HG03097 (cell line): ENCODE results near the gene GPC5.
"Not testable (repeated sequence)": the region's sequence is repeated elsewhere in the genome, so short reads cannot be mapped to it uniquely, and the experiment has no call there.

Source experiments
- ATAC-seq: cut with Tn5 transposase; IDR thresholded peaks from one replicate; pipeline ENCODE4 v1.9.1; 2021; ENCODE audit not compliant: unreplicated experiment, low FRiP score

Gene GPC5

DNA sequence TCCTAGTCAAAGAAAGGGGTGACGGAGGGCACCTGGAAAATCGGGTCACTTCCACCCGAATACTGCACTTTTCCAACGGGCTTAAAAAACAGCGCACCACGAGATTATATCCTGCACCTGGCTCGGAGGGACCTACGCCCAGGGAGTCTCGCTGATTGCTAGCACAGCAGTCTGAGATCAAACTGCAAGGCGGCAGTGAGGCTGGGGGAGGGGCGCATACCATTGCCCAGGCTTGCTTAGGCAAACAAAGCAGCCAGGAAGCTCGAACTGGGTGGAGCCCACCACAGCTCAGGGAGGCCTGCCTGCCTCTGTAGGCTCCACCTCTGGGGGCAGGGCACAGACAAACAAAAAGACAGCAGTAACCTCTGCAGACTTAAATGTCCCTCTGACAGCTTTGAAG is 1354.3 kb downstream of the GPC5 start:
- not testable (repeated sequence) for ATAC-seq

DNA sequence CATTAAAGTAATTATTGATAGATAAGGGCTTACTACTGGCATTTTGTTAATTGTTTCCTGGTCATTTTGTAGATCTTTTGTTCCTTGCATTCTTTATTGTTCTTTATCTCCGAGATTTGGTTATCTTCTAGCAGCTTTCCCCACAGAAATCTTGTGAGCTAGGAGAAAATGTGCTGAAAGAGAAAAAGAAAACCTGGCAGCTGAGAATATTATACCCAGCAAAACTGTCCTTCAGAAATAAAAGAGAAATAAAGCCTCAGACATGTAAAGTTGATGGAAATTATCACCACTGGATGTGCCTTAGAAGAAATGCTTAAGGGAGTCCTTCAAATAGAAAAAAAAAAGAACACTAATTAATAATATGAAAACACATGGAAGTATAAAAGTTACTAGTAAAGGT is 1363.3 kb downstream of the GPC5 start:
- ATAC-seq = no peak

DNA sequence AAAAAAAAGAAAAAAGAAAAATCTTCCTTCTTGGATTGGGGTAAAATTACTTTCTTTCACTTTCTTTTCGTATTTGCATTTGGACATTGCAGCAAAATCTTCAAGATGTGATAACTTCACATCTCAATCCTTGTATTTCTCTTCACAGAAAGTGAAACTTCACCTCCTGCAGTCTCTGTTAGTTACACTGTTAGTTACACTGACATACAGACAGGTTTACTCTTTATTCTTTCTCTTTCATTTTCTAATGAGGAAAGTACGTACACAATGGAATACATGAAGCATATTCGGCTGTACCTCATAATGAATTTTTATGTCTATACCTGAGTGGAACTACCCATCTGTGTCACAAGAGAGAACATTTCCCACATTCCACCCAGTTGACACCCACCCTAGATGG is 1369.0 kb downstream of the GPC5 start:
- ATAC-seq = no peak

DNA sequence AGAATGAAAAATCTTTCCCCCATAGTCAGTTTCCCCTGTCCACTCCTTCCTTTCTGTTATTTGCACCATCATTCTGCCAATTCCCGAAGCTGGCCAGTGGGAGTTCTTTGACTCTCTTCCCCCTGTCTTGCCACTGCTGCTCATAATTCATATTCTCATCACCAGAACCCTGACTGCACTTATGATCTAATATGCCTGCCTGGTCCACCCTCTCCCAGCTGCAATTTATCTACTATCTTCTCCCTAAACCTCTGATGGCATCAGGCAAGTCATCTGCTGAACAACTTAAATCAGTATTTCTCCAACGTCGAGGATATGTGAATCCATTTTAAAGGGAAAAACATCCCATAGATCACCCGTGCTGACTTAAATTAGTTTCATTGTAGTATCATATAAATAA is 1370.2 kb downstream of the GPC5 start:
- no peak for ATAC-seq

DNA sequence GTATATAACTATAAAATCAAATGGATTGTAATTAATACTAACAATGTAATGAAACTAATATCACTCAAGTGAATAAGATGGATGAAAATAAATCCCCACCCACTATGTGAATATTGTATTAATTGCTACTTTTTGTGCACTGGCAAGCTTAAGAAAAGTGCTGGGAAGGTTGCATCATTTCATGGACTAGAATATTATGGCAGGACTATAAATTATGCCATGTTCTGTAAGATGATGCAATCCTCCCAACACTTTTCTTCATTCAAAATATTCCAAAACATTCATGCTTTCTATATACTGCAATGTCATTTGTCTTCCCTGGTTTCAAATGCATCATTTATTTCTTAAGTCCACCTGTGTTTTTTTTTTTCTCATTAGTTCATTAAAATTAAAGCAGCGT is 1370.6 kb downstream of the GPC5 start:
- no peak for ATAC-seq

DNA sequence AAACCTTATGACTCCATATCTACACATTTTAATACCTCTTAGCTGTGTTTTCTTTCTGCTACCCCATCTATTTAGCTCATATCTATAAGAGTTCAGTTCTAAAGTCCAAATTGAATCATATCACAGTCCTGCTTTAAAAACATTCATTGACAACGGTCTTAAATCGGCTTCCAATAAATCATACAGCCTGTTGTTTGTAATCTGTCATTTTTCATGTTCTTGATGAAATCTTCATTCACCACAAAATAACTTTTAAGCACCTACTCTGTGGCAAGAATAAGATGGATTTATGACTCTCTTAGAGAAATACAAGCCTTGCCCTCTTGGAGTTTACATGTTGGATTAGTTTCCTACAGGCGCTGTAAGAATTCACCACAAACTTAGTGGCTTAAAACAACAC is 1377.2 kb downstream of the GPC5 start:
- no peak for ATAC-seq

DNA sequence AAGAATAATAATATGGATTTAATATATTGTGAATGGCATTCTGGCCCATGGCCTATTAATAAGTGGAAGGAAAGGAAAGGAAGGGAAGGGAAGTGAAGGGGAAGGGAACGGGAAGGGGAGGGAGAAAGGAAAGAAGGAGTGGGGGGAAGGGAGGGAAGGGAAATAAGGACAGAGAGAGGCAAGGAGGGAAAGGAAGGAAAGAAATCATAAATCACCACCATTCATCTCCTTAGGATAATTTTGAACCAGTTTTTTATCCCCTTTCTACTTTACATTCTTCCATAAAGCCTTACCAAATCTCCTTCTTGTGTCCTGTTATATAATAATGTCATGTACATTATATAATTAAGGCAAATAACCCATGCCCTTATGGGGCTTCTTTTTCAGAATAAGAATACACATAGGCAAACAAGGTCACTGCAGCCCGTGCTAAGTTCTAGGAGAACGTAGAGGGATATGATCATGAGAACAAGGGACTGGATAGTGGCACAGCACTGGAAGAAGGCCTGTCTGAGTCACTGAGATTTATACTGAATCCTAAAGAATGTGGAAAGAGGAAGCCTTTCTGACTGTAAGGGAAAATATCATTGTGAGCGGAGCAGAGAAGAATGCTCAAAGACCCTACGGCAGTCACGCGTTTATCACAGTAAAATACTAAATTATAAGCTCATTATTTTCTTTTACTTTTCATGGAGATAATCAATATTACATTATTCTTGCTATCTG is 1383.7 kb downstream of the GPC5 start:
- ATAC-seq = no peak

DNA sequence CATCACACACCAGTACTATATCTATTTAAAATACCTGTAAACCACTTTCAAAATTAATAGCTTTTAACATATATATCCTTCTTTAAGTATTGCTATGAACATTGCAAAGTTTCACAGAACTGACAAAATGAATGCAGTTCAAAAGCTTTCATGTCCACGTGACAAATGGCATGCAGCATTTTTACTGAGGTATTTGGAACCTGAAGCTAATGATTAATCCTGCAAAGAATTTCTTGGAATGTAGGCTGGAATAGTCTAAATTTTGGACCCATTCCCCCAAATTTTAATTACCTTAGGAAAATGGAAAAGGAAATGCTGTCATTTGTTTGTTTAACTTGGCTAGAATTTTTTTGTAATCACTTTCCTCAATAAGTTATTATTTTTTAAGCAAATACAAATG is 1404.4 kb downstream of the GPC5 start:
- no peak for ATAC-seq

DNA sequence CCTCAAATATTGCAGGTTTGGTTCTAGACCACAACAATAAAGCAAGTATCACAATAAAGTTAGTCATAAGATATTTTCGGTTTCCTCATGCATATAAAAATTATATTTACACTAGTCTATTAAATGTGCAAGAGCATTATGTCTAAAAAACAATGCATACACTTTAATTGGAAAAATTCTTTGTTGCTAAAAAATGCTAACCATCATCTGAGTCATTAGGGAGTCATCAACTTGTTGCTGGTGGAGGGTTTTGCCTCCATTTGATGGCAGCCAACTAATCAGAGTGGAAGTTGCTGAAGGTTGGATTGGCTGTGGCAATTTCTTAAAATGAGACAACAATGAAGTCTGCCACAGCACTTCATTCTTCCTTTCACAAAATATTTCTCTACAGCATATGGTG is 1405.9 kb downstream of the GPC5 start:
- ATAC-seq = no peak

DNA sequence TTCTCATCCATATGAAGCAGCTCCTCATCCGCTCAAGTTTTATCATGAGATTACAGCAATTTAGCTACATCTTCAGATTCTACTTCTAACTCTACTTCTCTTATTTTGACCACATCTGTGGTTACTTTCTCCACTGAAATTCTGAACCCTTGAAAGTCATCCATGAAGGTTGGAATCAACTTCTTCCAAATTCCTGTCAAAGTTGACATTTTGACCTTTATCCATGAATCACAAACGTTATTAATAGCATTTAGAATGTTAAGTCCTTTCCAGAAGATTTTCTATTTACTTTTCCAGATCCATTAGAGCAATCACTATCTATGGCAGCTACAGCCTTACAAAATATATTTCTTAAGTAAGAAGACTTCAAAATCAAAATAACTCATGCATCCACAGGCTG is 1406.5 kb downstream of the GPC5 start:
- no peak for ATAC-seq

DNA sequence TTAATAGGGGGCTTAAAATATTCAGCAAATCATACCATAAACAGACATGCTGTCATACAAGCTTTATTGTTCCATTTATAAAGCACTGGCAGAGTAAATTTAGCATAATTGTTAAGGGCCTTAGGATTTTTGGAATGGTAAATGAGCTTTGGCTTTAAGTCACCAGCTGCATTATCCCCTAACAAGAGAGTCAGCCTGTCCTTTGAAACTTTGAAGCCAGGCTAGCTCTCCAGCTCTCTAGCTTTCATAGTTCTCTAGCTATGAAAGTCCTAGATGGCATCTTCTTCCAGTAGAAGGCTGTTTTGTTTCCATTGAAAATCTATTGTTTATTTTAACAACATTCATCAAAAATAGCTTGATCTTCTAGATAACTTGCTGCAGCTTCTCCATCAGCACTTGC is 1407.3 kb downstream of the GPC5 start:
- no peak for ATAC-seq

DNA sequence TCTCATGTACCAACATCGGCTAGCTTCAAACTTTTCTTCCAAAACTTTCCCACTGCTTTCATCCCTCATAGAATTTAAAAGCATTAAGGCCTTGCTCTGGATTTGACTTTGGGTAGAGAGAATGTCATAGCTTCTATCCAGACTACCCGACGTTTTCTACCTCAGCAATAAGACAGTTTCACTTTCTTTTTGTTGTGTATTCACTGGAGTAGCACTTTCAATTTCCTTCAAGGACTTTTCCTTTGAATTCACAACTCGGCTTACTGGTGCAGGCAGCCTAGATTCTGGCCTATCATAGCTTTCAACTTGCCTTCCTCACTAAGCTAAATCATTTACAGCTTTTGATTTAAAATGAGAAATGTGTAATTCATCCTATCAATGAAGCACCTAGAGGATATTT is 1407.8 kb downstream of the GPC5 start:
- ATAC-seq = no peak

DNA sequence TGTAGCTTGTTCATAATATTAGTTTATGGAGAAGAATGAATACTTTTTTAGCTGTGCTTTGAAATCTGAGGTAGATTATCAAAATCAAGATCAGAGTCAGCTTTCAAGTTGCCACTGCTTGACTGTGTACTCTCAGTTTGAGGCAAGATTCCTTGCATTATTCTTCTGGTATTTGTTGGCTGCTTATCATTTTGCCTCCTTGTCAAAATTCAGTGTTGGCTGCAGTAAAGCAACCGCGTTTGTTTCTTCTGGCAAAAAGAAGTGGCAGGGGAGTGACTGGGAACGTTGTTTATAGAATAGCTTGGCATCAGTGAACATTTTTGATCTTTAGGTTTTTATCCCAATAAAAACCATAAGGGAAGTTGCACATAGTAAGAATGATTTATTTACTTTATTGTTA is 1408.9 kb downstream of the GPC5 start:
- no peak for ATAC-seq

DNA sequence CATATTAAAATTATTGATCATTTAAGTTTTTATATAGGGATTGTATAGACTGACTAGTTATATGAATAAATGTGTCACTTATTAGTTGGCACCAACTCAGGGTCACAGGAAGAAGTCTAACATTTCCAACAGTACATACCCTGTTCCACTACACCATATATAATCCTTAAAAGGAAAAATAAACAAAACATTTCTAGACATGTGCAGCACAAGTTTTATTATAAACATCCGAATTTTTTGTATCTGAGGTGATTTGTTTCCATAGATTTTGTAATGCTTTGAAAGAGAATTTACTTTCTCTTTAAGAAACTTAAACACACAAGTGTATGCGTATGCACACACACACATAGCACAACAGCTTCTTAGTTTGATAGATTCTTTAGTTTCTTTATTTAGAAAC is 1409.5 kb downstream of the GPC5 start:
- ATAC-seq = no peak

DNA sequence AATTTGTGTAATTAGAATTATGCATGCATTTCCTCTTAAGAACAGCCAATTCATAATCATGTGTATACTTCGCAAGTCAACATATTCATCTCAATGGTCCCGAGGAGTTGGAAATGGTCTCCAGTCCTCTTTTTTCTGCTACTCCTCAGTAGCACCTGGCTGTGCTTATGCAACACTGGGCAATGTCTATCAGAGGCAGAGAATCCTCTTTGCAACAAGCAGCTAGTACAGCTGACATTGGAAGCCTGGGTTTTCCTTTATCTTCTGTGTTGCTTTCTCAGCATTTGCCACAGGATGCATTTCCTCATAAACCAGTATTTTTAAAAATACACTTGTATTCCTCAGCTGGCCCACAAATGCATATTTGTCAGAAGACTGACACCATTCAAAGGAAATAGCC is 1422.9 kb downstream of the GPC5 start:
- ATAC-seq = no peak

DNA sequence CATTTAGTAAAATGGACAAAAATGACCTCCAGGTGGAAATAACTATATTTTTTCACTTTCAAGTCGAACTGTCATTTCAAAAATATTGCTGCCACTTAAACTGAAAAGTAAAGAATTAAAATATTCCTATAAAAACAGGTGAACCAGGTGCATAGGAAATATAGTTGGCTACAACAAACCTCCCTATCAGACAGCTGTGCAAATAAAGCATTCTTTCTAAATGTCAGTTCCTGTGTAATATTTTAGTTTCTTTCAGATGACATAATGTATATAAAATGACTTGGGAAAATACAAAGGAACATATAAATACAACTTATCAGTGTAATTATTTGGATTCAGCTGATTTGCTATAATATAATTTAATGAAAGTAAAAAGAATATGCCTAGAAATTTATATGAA is 1424.6 kb downstream of the GPC5 start:
- ATAC-seq = no peak

DNA sequence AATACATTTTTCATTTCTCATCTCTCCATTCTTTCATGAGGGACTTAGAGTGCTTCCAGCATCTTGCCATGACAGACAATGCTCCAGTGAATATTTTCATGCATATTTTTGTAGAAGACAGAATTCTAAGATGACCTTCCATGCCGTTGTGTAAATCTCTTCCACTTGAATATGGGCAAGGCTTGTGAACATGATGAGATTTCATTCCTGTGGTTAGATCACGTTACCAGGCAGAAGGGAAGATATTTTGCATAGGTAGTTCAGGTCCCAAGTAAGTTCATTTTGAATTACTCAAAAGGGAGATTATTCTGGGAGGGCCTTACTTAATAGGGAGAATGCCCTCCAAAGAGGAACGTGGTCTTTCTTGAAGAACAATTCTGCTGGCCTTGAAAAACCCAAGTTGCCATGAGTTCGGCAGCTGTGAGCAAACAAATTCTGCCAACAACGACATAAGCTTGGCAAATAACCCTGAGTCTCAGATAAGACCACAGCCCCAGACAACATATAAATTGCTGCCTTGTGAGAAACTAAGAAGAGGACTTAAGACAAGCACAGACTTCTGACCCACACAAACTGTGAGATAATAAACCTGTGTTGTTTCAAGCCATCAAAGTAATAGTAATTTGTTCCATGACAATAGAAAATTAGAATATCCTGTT is 1427.6 kb downstream of the GPC5 start:
- ATAC-seq = no peak

DNA sequence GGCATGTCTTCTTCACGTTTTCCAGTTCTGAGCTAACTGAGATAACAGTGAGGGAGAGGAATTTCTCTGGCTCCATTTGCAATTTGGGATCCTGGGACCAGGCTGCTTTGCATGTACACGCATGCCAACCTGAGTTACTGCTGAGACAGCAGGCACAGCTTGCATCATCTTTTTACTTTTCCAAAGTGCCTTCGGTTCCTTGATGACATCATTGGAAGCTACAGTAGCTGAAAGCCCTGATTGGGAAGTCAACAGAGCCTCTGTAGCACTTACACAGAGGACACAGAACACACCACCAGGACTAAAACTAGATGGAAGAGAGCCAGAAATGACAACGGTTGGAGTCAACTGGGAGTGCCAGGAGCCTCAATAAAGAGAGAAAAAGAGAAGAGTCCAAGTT is 1429.1 kb downstream of the GPC5 start:
- ATAC-seq = no peak

DNA sequence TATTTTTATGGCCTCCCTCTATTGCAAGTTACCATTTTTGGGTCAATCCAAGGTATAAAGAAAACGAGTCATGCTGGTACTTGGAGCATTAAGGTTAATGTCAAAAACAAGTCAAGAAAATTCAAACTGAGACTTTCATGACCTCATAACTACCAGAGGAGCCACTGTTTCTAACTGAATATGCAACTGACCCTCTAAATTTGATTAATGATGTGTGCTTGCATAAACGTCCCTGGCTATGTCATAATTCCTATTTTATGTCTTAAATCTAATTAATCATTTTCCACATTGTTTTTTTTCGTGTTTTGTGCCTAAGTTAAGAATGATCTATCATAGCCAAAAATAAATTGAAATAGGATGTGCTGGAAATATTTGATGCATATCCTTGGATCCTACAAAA is 1431.5 kb downstream of the GPC5 start:
- no peak for ATAC-seq

DNA sequence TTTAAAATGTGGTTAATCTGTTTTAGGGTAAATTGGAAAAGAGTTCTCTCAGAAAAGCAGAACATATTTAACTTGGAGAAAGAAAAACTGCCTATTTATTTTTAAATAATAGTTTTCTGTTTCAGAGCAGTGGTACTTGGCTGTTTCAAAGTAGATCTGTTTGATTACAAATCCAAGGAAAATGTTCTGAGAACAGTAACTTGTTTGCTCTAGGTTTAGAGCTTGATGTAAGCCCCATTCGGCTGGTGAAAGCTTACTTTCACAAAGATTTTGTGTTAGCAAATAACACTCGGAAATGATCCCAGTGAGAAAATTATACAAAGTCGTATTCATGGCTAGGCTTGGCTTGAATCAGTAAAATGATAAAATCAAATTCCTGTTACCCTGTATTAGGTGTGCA is 1432.4 kb downstream of the GPC5 start:
- no peak for ATAC-seq

DNA sequence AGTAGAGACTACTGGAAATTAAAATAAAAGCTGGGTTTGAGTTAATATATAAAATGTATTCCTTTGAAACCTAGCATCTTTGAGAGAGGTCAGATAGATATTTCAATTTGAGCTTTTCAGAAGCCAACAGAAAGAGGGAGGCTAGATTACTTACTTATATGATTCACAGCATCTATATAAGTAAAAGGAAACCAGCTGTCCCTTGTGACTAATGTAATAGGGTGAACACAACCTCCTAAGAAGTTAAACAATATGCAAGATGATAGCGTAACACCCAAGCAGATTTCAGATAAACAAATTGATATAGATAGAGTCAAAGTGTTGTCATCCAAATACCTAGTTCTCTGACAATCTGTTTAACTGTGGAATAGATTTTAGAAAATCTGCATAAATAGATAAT is 1434.7 kb downstream of the GPC5 start:
- no peak for ATAC-seq

DNA sequence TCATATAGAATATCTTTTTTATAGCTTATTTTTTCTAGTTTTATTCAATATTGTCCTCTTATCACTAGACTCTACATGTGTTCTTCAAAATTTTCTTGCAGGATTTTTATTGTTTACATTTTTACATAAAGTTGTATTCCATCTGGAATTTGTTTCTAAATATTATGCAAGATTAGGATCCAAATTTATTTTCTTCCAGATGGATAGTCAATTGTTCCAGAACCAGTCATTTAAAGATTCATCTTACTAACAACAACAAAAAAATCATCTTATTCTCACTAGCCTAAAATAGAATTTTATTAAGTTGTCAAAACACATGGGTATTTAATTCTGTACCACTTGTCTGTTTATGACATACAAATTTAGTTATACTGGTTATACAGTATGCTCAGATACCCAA is 1437.8 kb downstream of the GPC5 start:
- ATAC-seq = no peak

DNA sequence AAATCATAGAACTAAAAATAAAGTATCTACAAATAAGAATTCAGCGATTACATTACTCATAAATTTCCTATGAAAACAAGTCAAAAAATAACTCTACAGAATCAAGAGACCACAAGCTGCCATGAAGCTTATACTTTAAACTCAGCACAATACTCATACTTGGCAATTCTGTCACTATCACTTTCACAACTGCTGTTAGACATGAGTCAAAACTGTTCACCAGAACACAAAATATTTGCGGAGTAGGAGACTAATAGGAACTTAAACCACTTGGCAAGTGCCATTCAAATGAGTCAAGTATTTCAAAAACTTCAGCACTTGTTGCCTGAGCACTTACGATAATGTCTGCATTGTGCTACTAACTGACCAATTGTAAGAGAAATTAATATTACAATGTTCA is 1440.4 kb downstream of the GPC5 start:
- ATAC-seq = no peak
